Forelimb muscle (tissue), 1 donor: ENCODE results near the gene SPECC1. TPM values are rescaled to one million over a fixed set of nuclear protein-coding genes. Genes with fewer than 3 reads are reported as not detected.
"Not testable (repeated sequence)": the region's sequence is repeated elsewhere in the genome, so short reads cannot be mapped to it uniquely, and the experiment has no call there.

ENCODE experiments used
- DNase-seq: peaks from one replicate; pipeline ENCODE4 v3.0.0-alpha.2; 2013; ENCODE audit warnings: low read depth
- polyA plus RNA-seq: library from polyadenylated mRNA; unstranded; fragments of 120-200 nt; gene quantifications from one replicate; pipeline ENCODE4 v1.2.1, GENCODE V29; 2013; ENCODE audit not compliant: insufficient read length

The SPECC1 gene
- polyA plus RNA-seq, 1 donor: 6.0 TPM

GRCh38 chr17:20092973-20093626, 83.9 kb downstream of the SPECC1 start:
- DNase-seq: no peak

GRCh38 chr17:20094777-20095176, 85.6 kb downstream of the SPECC1 start:
- no peak for DNase-seq

GRCh38 chr17:20095336-20096080, 86.3 kb downstream of the SPECC1 start:
- DNase-seq: peak; percentile 51

- no peak for DNase-seq
Measured at GRCh38 chr17:20096430-20096829, 87.3 kb downstream of the SPECC1 start.

- DNase-seq: no peak
Measured at GRCh38 chr17:20097330-20097729, 88.2 kb downstream of the SPECC1 start.

- DNase-seq: no peak
Measured at GRCh38 chr17:20098314-20098713, 89.2 kb downstream of the SPECC1 start.

- DNase-seq: not testable (repeated sequence)
Measured at GRCh38 chr17:20100806-20101205, 91.6 kb downstream of the SPECC1 start.

GRCh38 chr17:20103454-20104446, 94.6 kb downstream of the SPECC1 start:
- no peak for DNase-seq

GRCh38 chr17:20105539-20106280, 96.6 kb downstream of the SPECC1 start:
- no peak for DNase-seq

GRCh38 chr17:20106446-20106845, 97.3 kb downstream of the SPECC1 start:
- not testable (repeated sequence) for DNase-seq

GRCh38 chr17:20109076-20109475, 99.9 kb downstream of the SPECC1 start:
- no peak for DNase-seq

- DNase-seq: no peak
Measured at GRCh38 chr17:20111538-20111937, 102.4 kb downstream of the SPECC1 start.

- no peak for DNase-seq
Measured at GRCh38 chr17:20114466-20114865, 105.3 kb downstream of the SPECC1 start.

GRCh38 chr17:20116683-20117309, 107.6 kb downstream of the SPECC1 start:
- no peak for DNase-seq

GRCh38 chr17:20118280-20118679, 109.1 kb downstream of the SPECC1 start:
- DNase-seq: no peak

GRCh38 chr17:20120836-20121235, 111.7 kb downstream of the SPECC1 start:
- no peak for DNase-seq

GRCh38 chr17:20121359-20122253, 112.4 kb downstream of the SPECC1 start:
- no peak for DNase-seq

- no peak for DNase-seq
Measured at GRCh38 chr17:20122254-20122879, 113.2 kb downstream of the SPECC1 start.

- DNase-seq: no peak
Measured at GRCh38 chr17:20123209-20123608, 114.0 kb downstream of the SPECC1 start.
